GM12878 (cell line): ENCODE measurements around the gene AGBL5. TPM values are rescaled to one million over a fixed set of nuclear protein-coding genes. Genes with fewer than 3 reads are reported as not detected.

ENCODE experiments used
- ATAC-seq: fragments of 200-7000 bp; cut with Tn5 transposase; 3 replicates; pipeline ENCODE4 v1.9.1; 2020; ENCODE audit warnings: mild to moderate bottlenecking, moderate library complexity
- BruUV-seq: library from RNA; stranded (reverse); fragments of 400-500 nt; replicated peaks from 2 replicates; lab custom pipeline; 2021; lab: Mats Ljungman, UMichigan
- CTCF ChIA-PET: fragments of 300-600 bp; sonication (Branson Sonifier 250); formaldehyde crosslinking; extraction: SDS; loops from one replicate; lab custom pipeline; 2021; ENCODE audit warnings: inconsistent platforms; lab: Yijun Ruan, JAX
- POLR2A ChIA-PET: fragments of 350-600 bp; formaldehyde crosslinking; extraction: SDS; loops from one replicate; lab custom pipeline; 2021; ENCODE audit warnings: inconsistent platforms; lab: Charles Lee
- RAD21 ChIA-PET: fragments of 300-600 bp; sonication (Branson Sonifier 250); formaldehyde crosslinking; loops from one replicate; lab custom pipeline; 2023; ENCODE audit warnings: antibody characterized with exemption; ENCODE audit not compliant: unreplicated experiment; lab: Charles Lee
- SMC1A ChIA-PET: fragments of 300-600 bp; sonication (Branson Sonifier 250); formaldehyde crosslinking; loops from one replicate; lab custom pipeline; 2023; ENCODE audit not compliant: unreplicated experiment, uncharacterized antibody; lab: Charles Lee
- DNase-seq: peaks from one replicate; pipeline ENCODE4 v3.0.0-alpha.2; 2011; ENCODE audit warnings: low read depth, low spot score
- FAIRE-seq: peaks from 3 replicates; lab custom pipeline; 2011; peaks lifted over from hg19 to GRCh38; lab: Jason Lieb, UNC
- H2AFZ ChIP-seq: 2 replicates; pipeline ENCODE4 v1.6.0; 2011; ENCODE audit warnings: low read depth, low read length, control low read depth; ENCODE audit not compliant: control insufficient read depth
- H3K27ac ChIP-seq: 2 replicates; pipeline ENCODE4 v1.5.1; 2011; ENCODE audit warnings: control low read depth; ENCODE audit not compliant: control insufficient read depth, insufficient read depth
- H3K27me3 ChIP-seq, 2 experiments: replicated peaks in 1 of 2; 2 replicates each; pipeline versions ENCODE4 v1.6.0 to v1.6.1; 2011; ENCODE audit warnings: low read length in 1 of 2; ENCODE audit not compliant: control insufficient read depth in 2 of 2, insufficient read depth in 2 of 2
- H3K36me3 ChIP-seq, 2 experiments: 2 replicates each; pipeline ENCODE4 v1.5.1; 2011; ENCODE audit warnings: low read length in 1 of 2; ENCODE audit not compliant: control insufficient read depth in 2 of 2, insufficient read depth in 2 of 2
- H3K4me1 ChIP-seq: 2 replicates; pipeline ENCODE4 v1.6.1; 2011; ENCODE audit warnings: mild to moderate bottlenecking, low read length, moderate library complexity, mixed read lengths; ENCODE audit not compliant: control insufficient read depth, insufficient read depth
- H3K4me2 ChIP-seq: 2 replicates; pipeline ENCODE4 v1.6.0; 2011; ENCODE audit warnings: control low read depth; ENCODE audit not compliant: control insufficient read depth, insufficient read depth
- H3K4me3 ChIP-seq: fragments of 200-600 bp; sonication (generic); 2 replicates; pipeline ENCODE4 v1.5.1; 2016
- H3K79me2 ChIP-seq: 2 replicates; pipeline ENCODE4 v1.6.0; 2011; ENCODE audit warnings: low read length; ENCODE audit not compliant: control insufficient read depth, insufficient read depth
- H3K9ac ChIP-seq: 2 replicates; pipeline ENCODE4 v1.8.0; 2011; ENCODE audit warnings: low read length, control low read depth, mixed read lengths; ENCODE audit not compliant: control insufficient read depth, insufficient read depth
- H3K9me3 ChIP-seq: replicated peaks from 3 replicates; pipeline ENCODE4 v1.5.1; 2011; ENCODE audit warnings: mild to moderate bottlenecking, low read length; ENCODE audit not compliant: control insufficient read depth, insufficient read depth
- H4K20me1 ChIP-seq: 2 replicates; pipeline ENCODE4 v1.6.0; 2011; ENCODE audit not compliant: control insufficient read depth, insufficient read depth
- CHD1 ChIP-seq: IDR thresholded peaks from 2 replicates; pipeline ENCODE4 v1.6.1; 2012; ENCODE audit warnings: low read depth, low read length, improper control_type of control experiment
- EGR1 ChIP-seq, 2 experiments: IDR thresholded peaks; 1 replicate in 1 of 2; 2 replicates in 1 of 2; pipeline ENCODE4 v1.6.1; 2011 to 2012; ENCODE audit warnings: low read depth in 2 of 2, low read length in 2 of 2, borderline replicate concordance in 1 of 2, mild to moderate bottlenecking in 1 of 2, moderate library complexity in 1 of 2
- IKZF1 ChIP-seq: fragments of 450-650 bp; conservative IDR thresholded peaks from 2 replicates; pipeline ENCODE4 v1.6.1; 2017; ENCODE audit warnings: antibody characterized with exemption, mild to moderate bottlenecking
- MEF2A ChIP-seq: IDR thresholded peaks from 2 replicates; pipeline ENCODE4 v1.6.1; 2011; ENCODE audit warnings: low read depth, mild to moderate bottlenecking, low read length, moderate library complexity; ENCODE audit not compliant: insufficient read depth
- RUNX3 ChIP-seq: IDR thresholded peaks from 2 replicates; pipeline ENCODE4 v1.6.1; 2012; ENCODE audit warnings: low read length, inconsistent platforms
- SMAD1 ChIP-seq: fragments of 450-650 bp; IDR thresholded peaks from 2 replicates; pipeline ENCODE4 v1.6.1; 2018; ENCODE audit warnings: mild to moderate bottlenecking, low read depth; ENCODE audit not compliant: partially characterized antibody
- SP1 ChIP-seq: IDR thresholded peaks from one replicate; pipeline ENCODE4 v1.6.1; 2011; ENCODE audit warnings: low read depth, low read length
- WGBS: methylation state at CpG from one replicate; pipeline ENCODE4 v1.1.6; 2016; ENCODE audit warnings: low lambda C conversion rate; ENCODE audit not compliant: insufficient replicate concordance, insufficient coverage; ENCODE audit errors: missing lambda C conversion rate; 5-methylcytosine and 5-hydroxymethylcytosine counted together
- in situ Hi-C: fragments of 300-500 bp; cut with MboI; formaldehyde crosslinking; loops from 9 replicates; pipeline ENCODE4 v1.14.3; 2018; ENCODE audit warnings: mixed read lengths
- intact Hi-C: fragments of 100-400 bp; cut with micrococcal nuclease; formaldehyde crosslinking; loops from one replicate; pipeline ENCODE4 v1.14.2; 2022; ENCODE audit not compliant: unreplicated experiment
- polyA plus RNA-seq, 11 experiments: library from polyadenylated mRNA; depleted of rRNA in 4 of 11; unstranded in 6 of 11; stranded (reverse) in 5 of 11; fragments of >200 nt; fragmentation: Nextera tagmentation in 4 of 11; fragmentation: Illumina TruSeq in 1 of 11; extraction: Ambion mirVana in 4 of 11; extraction: Trizol in 1 of 11; gene quantifications; 1 replicate in 1 of 11; 2 replicates in 10 of 11; pipeline versions ENCODE4 v1.2.1 to v1.2.3, GENCODE V29; 2011 to 2016; ENCODE audit warnings: inconsistent platforms in 2 of 11, missing spikeins in 2 of 11, low read depth in 1 of 11
- total RNA-seq, 4 experiments: library from RNA; depleted of rRNA in 3 of 4; stranded (reverse); fragments of >200 nt in 3 of 4; fragmentation: Illumina TruSeq in 1 of 4; extraction: Trizol in 1 of 4; gene quantifications; 2 replicates each; pipeline versions ENCODE4 v1.2.1 to v1.2.3, GENCODE V29; 2013 to 2021

The AGBL5 gene
- total and polyA plus RNA-seq, 10 of the 15 experiments (the other 5 are each of a cell fraction or from before 2014, with no cell fraction given): 1.9 to 28.5 (median 19.5) TPM

GRCh38 chr2:27025281-27025800 is 26.1 kb upstream of the AGBL5 start:
- WGBS: 91% methylated on average over 13 of the region's 13 CpGs
- no peak overlapping the region for H3K4me3 ChIP-seq
- TF ChIP-seq RUNX3 (no peak), SMAD1 (no peak), MEF2A (no peak), IKZF1 (no peak), EGR1 (IDR thresholded peaks at IDR 0.05; ENCODE audit: borderline replicate concordance in 1 of 2, low read depth in 2 of 2, low read length in 2 of 2) (no peak), CHD1 (no peak), SP1 (no peak)
- H4K20me1 ChIP-seq: no peaks in the 10 kb centered on the region
- in situ Hi-C loops: no loop called here
- intact Hi-C loops: no loop called here
- ATAC-seq (no peak), FAIRE-seq (no peak), DNase-seq (no peak)
- H2AFZ ChIP-seq: no peak overlapping the region
- SMC1A ChIA-PET: interaction anchor here (0.9 to 1.1 kb wide), 2 partner anchors 8 to 40 kb away, joined by 3 read pairs; no protein-coding TSS in a partner anchor
- H3K27ac ChIP-seq: no peak overlapping the region
- H3K79me2 ChIP-seq: no peaks in the 10 kb centered on the region; the same call in none of the 2 replicates
- POLR2A ChIA-PET: no interaction called here
- no peak overlapping the region for H3K4me2 ChIP-seq
- BruUV-seq: no TSS peak
- no peak overlapping the region for H3K9ac ChIP-seq
- H3K9me3 ChIP-seq: no peaks in the 10 kb centered on the region
- RAD21 ChIA-PET: interaction anchor here (1.2 kb wide), 1 partner anchor 25 kb away, joined by 3 read pairs; no protein-coding TSS in a partner anchor
- H3K27me3 ChIP-seq: no peaks in the 10 kb centered on the region
- peaks cover 0 to 9% of the 10 kb centered on the region in 2 experiments; a peak in 3 of 4 replicates for H3K36me3 ChIP-seq
- no peaks in the 10 kb centered on the region for H3K4me1 ChIP-seq
- CTCF ChIA-PET: interaction anchor here (1.2 kb wide), 1 partner anchor 46 kb away, joined by 3 read pairs; no protein-coding TSS in a partner anchor
